ENCODE data around the gene SPCS2.
A peak's percentile ranks its signal among the peaks of the same experiment; 100 is the strongest.
"Not testable (repeated sequence)": the region's sequence is repeated elsewhere in the genome, so short reads cannot be mapped to it uniquely, and the experiment has no call there.

The SPCS2 gene

DNA sequence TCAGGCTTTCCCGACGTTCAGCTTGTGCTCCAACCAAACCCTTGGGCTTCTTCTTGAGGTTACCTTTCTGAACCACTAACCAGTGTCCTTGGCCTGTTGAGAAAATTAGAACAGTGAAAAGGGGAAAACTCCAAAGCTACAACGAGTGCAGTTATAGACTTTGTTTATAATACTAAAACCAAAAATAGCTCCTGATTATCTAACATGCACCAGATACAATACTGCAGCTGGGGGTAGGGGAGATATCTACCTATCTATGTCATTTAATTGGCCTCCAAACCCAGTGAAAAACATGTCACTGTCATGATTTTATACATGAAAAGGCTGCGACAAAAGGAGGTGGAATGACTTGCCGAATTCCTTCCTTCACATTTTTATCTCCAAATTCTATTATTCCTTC, 12.1 kb upstream of the SPCS2 start:
- Mint-ChIP-seq H3K27ac (no peak overlapping the region), H3K4me3 (no peak overlapping the region), H3K9me3 (no peaks in the 10 kb centered on the region), H3K36me3 (peaks cover 26% of the 10 kb centered on the region), H3K4me1 (no peaks in the 10 kb centered on the region), H3K27me3 (no peaks in the 10 kb centered on the region)

DNA sequence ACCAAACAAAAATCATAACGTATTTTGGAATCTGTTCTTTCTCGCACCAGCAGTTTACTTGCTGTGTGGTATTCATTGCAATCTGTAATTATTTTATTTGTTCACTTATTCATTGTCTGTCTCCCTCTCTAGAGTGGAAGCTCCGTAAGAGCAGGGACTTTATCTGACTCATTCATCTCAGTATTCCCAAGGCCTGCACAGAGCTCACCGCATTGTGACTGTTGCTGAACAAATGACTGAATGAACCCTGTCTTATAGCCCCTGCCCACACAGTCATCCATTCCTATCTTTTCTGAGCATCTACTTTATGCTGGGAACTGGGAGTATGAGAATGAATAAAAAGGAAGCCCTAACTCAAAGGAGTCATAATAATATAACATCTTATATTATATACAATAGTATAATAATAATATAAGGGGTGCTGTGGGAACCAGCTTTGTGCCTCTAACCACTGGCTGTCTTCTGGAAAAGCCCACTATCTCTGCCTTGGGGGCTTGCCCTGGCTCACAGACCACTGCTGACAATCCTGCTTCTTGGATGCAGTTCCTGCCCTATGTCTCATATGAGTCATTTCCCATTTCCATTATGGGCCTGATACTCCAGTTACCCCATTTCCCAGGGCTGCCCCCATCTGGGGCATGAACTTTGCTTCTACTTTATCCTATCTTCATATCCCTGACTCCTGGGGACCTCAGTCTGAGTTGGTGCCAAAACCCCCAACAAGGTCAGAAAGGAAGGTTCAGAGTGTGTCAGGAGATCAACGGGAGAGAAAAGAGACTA, 11.2 kb upstream of the SPCS2 start:
- Mint-ChIP-seq H3K4me3 (no peak overlapping the region), H3K9me3 (no peaks in the 10 kb centered on the region), H3K36me3 (peaks cover 28% of the 10 kb centered on the region), H3K27ac (no peak overlapping the region), H3K27me3 (no peaks in the 10 kb centered on the region), H3K4me1 (no peaks in the 10 kb centered on the region)

DNA sequence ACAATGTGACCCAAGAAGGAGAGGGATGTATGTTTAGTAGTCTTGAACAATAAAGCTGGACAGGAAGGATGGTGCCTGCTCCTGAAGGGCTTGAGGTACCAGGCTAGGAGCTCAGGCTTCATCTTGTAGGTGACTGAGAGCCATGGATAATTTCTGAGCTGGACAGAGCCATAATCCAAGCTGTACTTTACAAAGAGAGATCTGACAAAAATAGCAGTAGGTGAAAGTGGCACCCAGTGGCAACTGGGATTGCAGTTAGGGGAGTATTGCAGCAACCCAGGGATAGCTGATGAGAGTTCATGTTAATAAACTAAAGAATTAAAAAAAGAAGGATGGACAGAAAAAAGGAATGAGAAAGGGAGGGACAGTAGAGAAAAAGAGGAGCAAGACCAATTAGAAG, 7.6 kb upstream of the SPCS2 start:
- Mint-ChIP-seq H3K9me3 (no peaks in the 10 kb centered on the region), H3K4me1 (peaks cover 18% of the 10 kb centered on the region), H3K4me3 (no peak overlapping the region), H3K27ac (no peak overlapping the region), H3K27me3 (no peaks in the 10 kb centered on the region), H3K36me3 (peaks cover 23% of the 10 kb centered on the region)

DNA sequence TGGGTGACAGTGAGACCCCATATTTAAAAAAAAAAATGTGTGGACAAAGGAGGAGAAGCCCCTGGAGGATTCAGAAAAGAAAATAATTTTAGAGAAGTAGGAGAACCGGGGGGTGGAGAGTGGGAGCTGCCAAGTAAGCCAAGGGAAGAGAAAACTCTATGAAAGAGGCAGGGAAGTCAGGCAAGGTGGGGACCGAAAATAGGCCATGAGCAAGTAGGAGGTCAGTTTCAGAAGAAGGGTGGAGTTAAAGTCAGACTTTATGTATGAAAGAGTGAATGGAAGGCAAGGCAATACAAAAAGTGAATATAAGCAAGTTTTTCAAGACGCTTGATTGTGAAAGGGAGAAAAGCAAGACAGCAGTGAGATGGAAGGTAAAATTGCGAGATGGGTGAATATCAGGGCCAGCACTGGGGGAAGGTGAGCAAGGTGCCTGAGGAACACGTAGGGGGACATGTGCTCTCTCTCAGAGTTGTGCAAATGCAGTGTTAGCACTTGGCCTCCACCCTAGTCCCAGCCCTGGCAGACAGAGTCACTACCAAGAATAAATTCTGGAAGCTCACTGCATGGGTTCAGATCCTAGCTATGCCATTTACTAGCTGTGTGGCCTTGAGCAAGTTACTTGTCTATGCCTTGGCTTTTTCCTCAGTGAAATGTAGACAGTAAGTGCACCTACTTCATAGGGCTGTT, 6.8 kb upstream of the SPCS2 start:
- Mint-ChIP-seq H3K36me3 (peaks cover 23% of the 10 kb centered on the region), H3K4me1 (peaks cover 21% of the 10 kb centered on the region), H3K27me3 (no peaks in the 10 kb centered on the region), H3K9me3 (no peaks in the 10 kb centered on the region), H3K4me3 (no peak overlapping the region), H3K27ac (no peak overlapping the region)

DNA sequence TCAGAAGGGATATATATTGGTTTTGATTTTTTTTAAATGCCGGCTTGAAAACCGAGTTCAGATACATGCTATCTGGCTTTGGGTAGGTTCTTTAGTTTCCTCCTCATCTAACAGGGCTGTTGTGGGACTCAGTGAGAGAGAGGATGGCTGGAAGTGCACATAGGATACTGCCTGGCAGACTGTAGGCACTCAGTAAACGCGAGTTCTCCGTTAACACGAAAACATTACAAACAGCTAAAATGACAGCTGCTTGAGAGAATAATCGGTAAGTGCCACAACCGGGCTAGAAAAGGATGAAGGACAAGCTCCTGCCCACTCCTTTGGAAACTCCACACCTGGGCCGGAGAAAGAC, 544 bp upstream of the SPCS2 start:
- Mint-ChIP-seq H3K36me3 (peaks cover 7% of the 10 kb centered on the region), H3K4me1 (peaks cover 53% of the 10 kb centered on the region), H3K4me3 (peak overlapping the region; percentile 94), H3K27ac (peak overlapping the region; percentile 95), H3K27me3 (no peaks in the 10 kb centered on the region), H3K9me3 (no peaks in the 10 kb centered on the region)

DNA sequence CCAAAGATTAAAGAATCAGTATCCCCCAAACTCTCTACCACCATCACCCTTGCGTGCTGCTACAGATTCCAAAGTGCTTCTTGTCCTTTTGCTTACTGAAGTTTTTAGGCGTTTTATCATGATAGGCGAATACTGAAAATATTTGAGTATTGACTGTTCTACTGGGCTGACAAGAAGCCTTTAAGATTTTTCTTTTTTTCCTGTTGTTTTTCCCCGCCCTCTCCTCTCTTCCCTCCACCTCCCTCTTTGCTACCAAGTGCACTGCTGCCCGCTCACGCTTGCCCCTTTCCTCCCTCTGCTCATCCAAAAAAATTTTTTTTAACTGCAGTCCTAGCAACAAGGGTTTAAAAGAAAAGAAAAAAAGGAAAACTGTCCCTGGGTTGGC, 679 bp downstream of the SPCS2 start:
- H3K36me3 Mint-ChIP-seq, result peaks cover 5% of the 10 kb centered on the region
- peak overlapping the region; percentile 95 for H3K27ac Mint-ChIP-seq
- no peaks in the 10 kb centered on the region for H3K27me3 Mint-ChIP-seq
- peaks cover 60% of the 10 kb centered on the region for H3K4me1 Mint-ChIP-seq
- no peaks in the 10 kb centered on the region for H3K9me3 Mint-ChIP-seq
- peak overlapping the region; percentile 94 for H3K4me3 Mint-ChIP-seq

DNA sequence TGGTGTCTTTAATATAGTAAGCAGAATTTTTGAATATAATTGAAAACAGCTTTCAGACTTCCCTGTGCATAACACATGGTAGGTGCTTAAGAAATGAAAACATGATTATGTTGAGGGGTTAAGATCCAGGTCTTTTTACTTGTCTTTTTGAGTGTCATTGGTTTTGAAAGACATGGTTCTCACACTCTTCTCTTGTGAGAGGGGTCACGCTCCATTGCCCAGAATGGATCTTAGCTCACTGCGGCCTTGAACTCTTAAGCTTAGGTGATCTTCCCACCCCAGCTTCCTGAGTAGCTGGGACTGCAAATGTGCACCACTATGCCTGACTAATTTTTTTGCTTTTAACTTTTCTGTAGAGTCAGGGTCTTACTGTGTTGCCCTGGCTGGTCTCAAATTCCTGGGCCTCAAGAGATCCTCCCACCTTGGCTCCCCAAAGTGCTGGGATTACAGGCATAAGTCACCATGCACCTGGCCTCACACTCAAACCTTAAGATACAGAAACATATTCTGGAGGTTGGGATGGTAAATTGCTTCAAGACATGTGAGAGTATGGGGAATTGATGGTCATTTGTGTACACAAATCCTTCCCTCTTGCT, 1.4 kb downstream of the SPCS2 start:
- H3K4me3 Mint-ChIP-seq, result peak overlapping the region; percentile 94
- H3K4me1 Mint-ChIP-seq, result peaks cover 63% of the 10 kb centered on the region
- H3K36me3 Mint-ChIP-seq, result peaks cover 3% of the 10 kb centered on the region
- H3K27me3 Mint-ChIP-seq, result no peaks in the 10 kb centered on the region
- peak overlapping the region; percentile 95 for H3K27ac Mint-ChIP-seq
- no peaks in the 10 kb centered on the region for H3K9me3 Mint-ChIP-seq

DNA sequence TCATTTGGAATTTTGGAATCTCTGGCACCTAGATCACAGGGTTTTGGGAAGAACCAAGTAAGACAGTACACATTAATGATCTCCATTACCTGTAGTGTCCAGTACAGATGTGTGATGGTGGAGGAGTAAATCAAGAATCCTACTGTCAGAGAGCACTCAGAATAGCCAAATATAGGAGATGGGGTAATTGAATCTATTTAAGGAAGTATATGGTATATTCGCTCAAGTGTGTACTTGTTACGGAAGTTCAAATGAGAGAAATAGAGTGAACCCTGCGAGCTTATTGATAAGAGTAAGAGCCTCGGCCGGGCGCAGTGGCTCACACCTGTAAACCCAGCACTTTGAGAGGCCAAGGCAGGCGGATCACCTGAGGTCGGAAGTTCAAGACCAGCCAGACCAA, 2.2 kb downstream of the SPCS2 start:
- H3K27me3 Mint-ChIP-seq, result no peaks in the 10 kb centered on the region
- H3K27ac Mint-ChIP-seq, result peak overlapping the region; percentile 3
- peaks cover 3% of the 10 kb centered on the region for H3K36me3 Mint-ChIP-seq
- H3K4me1 Mint-ChIP-seq, result peaks cover 67% of the 10 kb centered on the region
- H3K4me3 Mint-ChIP-seq, result peak overlapping the region; percentile 94
- no peaks in the 10 kb centered on the region for H3K9me3 Mint-ChIP-seq

DNA sequence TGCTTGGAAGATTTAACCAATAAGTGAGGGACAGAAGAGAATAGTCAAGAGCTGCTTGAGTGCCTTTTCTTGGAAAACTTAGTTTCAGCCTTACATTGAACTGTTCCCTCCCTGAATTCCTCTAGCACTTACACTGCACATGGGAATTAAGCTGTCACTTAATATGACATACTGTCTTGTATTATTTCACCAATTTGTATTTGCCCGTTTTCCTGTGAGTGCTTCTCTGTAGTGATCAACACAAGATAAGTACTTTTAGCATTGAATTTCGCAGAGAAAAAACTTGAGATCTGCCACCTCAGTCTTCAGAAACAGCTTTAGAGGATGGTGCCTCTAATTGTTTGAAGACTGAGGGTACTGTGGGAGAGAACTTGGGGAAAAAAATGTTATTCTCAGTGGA, 3.7 kb downstream of the SPCS2 start:
- peaks cover 10% of the 10 kb centered on the region for H3K36me3 Mint-ChIP-seq
- no peaks in the 10 kb centered on the region for H3K9me3 Mint-ChIP-seq
- H3K27me3 Mint-ChIP-seq, result no peaks in the 10 kb centered on the region
- H3K4me1 Mint-ChIP-seq, result peaks cover 75% of the 10 kb centered on the region
- H3K27ac Mint-ChIP-seq, result peak overlapping the region; percentile 31
- H3K4me3 Mint-ChIP-seq, result peak overlapping the region; percentile 24

DNA sequence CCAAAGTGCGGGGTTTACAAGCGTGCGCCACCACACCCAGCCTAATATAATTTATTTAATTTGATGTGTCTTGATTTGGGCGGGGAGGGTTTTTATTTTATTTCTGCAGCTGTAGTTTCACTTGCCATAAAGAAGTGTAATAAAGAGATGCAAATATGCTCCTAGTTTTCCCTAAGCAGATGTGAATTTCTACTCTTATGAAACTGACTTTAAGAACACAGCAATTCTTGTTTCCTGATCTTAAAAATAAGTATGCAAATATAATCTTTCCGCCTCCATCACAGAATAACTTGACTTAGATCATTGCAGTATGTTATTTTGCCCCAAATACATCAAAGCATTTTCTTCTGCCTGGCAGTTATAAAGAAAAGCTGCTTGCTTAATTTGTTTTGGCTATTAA, 4.4 kb downstream of the SPCS2 start:
- no peak overlapping the region for H3K27ac Mint-ChIP-seq
- no peaks in the 10 kb centered on the region for H3K27me3 Mint-ChIP-seq
- peaks cover 78% of the 10 kb centered on the region for H3K4me1 Mint-ChIP-seq
- no peaks in the 10 kb centered on the region for H3K9me3 Mint-ChIP-seq
- H3K4me3 Mint-ChIP-seq, result no peak overlapping the region
- H3K36me3 Mint-ChIP-seq, result peaks cover 10% of the 10 kb centered on the region

DNA sequence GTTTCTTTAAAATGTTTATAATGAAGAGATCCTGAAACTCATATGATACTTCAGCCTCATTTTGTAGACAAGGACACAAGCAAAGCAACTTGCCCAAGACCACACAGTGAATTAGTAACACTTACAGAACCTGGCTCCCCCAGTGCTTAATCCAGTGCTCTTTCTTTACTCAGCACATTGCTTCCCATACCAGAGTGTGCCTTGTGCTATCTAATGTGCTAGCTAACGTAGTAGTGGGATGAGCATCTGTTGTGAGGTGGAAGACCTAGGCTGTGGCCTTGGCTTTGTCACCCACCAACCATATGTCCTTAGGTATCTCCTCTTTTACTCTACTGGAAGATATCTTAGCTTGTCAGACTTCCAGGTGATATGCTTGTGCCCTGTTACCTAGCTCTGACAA, 5.1 kb downstream of the SPCS2 start:
- H3K4me3 Mint-ChIP-seq, result no peak overlapping the region
- H3K9me3 Mint-ChIP-seq, result no peaks in the 10 kb centered on the region
- peaks cover 14% of the 10 kb centered on the region for H3K36me3 Mint-ChIP-seq
- no peak overlapping the region for H3K27ac Mint-ChIP-seq
- H3K27me3 Mint-ChIP-seq, result no peaks in the 10 kb centered on the region
- peaks cover 84% of the 10 kb centered on the region for H3K4me1 Mint-ChIP-seq

DNA sequence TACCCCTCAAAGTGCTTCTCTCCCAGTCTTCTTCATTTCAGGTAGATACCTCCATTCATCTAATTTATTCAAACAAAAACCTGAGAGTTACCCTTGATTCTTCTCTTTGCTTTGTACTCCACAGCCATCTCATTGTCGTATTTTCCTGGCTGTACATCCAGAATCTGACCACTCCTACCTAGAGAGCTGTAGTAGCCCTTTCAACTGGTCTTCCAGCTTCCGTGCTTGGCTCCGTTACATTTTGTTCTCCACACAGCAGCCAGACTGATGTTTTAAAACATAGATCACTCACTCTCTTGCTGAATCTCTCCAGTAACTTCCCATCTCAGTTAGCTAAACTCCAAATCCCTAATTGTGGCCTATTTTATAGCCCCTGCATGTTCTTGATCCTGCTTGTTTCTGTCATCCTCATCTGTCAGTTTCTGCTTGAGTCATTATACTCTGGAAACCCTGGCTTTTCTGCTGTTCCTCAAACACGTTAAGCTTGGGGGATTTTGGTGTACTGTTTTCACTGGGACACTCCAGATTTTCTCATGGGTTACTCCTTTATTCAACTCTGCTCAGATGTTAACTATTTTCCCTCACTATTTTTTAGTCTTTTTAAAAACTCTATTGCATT, 7.4 kb downstream of the SPCS2 start:
- H3K36me3 Mint-ChIP-seq, result peaks cover 14% of the 10 kb centered on the region
- no peak overlapping the region for H3K27ac Mint-ChIP-seq
- H3K9me3 Mint-ChIP-seq, result no peaks in the 10 kb centered on the region
- peaks cover 84% of the 10 kb centered on the region for H3K4me1 Mint-ChIP-seq
- H3K27me3 Mint-ChIP-seq, result no peaks in the 10 kb centered on the region
- no peak overlapping the region for H3K4me3 Mint-ChIP-seq

DNA sequence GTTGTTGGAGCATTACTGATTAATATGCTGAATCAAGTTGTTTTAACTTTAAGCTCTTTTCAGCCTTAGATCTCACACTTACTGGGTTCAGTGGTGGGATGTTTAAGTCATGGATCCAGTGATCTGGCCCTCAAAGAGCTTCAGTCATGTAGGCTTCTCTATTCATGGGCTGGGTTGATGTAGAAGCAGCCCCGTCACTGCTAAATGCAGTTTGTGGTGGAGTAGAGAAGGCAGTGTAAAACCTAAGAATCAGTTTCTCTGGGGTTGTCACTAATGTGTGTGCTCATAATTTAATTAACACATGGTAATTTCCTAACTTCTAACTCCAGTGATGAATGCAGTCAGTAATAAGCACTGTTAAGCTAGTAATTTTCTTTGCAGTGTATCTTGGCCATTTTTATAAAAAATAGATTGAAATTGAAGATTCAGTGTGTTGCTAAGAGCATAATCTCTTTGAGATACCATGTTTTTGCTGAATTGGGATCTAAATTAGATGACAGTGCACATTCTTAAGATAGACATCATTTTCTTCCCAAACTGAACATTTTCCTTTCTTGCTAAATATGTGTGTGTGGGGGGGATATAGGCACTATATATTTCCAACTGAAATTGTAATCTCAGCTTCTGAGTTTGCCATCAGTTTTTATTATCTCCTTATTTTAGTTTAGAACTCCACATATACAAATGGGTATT, 9.0 kb downstream of the SPCS2 start:
- no peak overlapping the region for H3K27ac Mint-ChIP-seq
- peaks cover 12% of the 10 kb centered on the region for H3K36me3 Mint-ChIP-seq
- H3K27me3 Mint-ChIP-seq, result no peaks in the 10 kb centered on the region
- H3K4me1 Mint-ChIP-seq, result peaks cover 88% of the 10 kb centered on the region
- no peaks in the 10 kb centered on the region for H3K9me3 Mint-ChIP-seq
- no peak overlapping the region for H3K4me3 Mint-ChIP-seq

DNA sequence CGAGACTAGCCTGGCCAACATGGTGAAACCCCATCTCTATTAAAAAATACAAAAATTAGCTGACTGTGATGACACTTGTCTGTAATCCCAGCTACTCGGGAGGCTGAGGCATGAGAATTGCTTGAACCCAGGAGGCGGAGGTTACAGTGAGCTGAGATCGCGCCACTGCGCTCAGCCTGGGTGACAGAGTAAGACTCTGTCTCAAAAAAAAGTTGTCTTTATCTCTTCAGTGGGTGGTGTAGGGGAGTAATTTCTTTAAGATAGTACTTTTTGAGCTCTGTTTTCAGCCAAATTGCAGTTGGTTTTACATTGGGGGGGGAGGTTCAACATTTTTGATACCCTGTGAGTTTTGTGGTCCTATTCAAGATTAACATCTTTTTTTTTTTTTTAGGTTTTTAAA, 11.1 kb downstream of the SPCS2 start:
- H3K27me3 Mint-ChIP-seq, H3K27ac Mint-ChIP-seq, H3K4me3 Mint-ChIP-seq, H3K9me3 Mint-ChIP-seq: not testable (repeated sequence)
- H3K36me3 Mint-ChIP-seq, result peaks cover 14% of the 10 kb centered on the region
- peaks cover 79% of the 10 kb centered on the region for H3K4me1 Mint-ChIP-seq

DNA sequence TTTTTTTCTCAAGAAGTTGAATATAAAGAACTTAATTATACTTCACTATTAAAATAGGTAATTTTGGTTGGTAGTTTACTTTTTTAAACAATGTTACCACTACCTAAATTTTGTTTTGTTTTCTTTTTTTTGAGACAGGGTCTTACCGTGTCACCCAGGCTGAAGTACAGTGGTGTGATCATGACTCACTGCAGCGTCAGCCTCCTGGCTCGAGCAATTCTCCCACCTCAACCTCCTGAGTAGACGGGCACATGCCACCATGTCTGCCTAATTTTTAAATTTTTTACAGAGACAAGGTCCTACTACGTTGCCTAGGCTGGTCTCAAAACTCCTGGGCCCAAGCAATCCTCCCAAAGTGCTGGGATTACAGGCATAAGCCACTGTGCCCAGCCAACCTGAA, 17.6 kb downstream of the SPCS2 start:
- no peaks in the 10 kb centered on the region for H3K9me3 Mint-ChIP-seq
- peaks cover 27% of the 10 kb centered on the region for H3K4me1 Mint-ChIP-seq
- no peaks in the 10 kb centered on the region for H3K27me3 Mint-ChIP-seq
- H3K27ac Mint-ChIP-seq, result no peak overlapping the region
- peaks cover 11% of the 10 kb centered on the region for H3K36me3 Mint-ChIP-seq
- H3K4me3 Mint-ChIP-seq, result no peak overlapping the region
